ENCODE measurements around the gene NOX3. TPM values are rescaled to one million over a fixed set of nuclear protein-coding genes. Genes with fewer than 3 reads are reported as not detected.

The NOX3 gene
- total and polyA plus RNA-seq, 10 donors = 0.03 TPM; not detected in 8

- intact Hi-C loops (cut with DNase I; ENCODE audit: low total_unique reads) = no loop called here
- Histone ChIP-seq H3K4me1 (peaks cover 4 to 18% (median 10%) of the 10 kb centered on the region in 6 donors), H3K27ac (no peak overlapping the region), H3K9me3 (no peaks in the 10 kb centered on the region), H3K27me3 (replicated peaks in 1 of 7) (no peaks in the 10 kb centered on the region), H3K36me3 (no peaks in the 10 kb centered on the region), H3K4me3 (no peak overlapping the region)
- TF ChIP-seq POLR2A (IDR thresholded peaks at IDR 0.05) (no peak), POLR2AphosphoS5 (IDR thresholded peaks at IDR 0.05) (no peak)
- TF ChIP-seq, protein P1, sequence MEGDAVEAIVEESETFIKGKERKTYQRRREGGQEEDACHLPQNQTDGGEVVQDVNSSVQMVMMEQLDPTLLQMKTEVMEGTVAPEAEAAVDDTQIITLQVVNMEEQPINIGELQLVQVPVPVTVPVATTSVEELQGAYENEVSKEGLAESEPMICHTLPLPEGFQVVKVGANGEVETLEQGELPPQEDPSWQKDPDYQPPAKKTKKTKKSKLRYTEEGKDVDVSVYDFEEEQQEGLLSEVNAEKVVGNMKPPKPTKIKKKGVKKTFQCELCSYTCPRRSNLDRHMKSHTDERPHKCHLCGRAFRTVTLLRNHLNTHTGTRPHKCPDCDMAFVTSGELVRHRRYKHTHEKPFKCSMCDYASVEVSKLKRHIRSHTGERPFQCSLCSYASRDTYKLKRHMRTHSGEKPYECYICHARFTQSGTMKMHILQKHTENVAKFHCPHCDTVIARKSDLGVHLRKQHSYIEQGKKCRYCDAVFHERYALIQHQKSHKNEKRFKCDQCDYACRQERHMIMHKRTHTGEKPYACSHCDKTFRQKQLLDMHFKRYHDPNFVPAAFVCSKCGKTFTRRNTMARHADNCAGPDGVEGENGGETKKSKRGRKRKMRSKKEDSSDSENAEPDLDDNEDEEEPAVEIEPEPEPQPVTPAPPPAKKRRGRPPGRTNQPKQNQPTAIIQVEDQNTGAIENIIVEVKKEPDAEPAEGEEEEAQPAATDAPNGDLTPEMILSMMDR (IDR thresholded peaks at IDR 0.05 in 8 of 11, conservative IDR thresholded peaks at IDR 0.05 in 3 of 11) = no peak
- WGBS, 5 donors = 65 to 75% (median 70%) methylated on average over 3 of the region's 3 CpGs
- no peak for DNase-seq
Observed at GRCh38 chr6:155439376-155439775, 16.3 kb downstream of the NOX3 start.

DNA sequence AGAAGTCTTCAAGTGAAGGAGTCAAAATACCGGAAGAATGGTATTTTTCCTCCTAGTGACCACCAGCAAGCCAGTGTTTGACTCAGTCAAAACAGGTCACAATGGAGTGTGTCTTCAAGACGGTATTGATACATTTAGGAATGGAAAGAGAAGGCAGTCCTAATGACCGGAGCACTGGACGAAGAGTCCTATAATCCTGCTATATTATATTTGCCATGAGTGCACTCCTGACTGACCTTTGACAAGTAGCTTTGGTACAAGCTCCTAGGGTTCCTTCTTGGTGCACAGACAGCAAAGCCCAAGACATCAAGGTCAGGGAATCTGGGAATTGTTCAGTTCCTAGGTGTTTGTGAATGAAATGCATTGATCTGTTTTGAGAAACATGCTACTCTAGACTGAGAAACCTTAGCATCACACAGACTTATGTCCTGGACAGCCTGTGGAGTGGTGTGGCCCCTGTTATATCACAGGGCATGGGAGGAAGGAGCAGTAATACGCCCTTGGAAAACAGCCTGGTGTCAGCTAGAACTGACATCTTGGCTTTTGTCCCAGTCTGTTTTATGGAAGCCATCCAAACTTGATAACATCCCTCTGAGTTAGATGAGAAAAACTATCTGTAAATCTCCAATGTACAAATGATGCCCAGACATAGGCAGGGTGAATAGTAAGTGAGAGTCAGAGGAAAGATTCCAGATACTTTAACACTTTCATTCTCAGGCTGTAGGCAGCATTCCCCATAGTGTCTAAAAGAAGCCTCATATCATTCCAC, 18.5 kb downstream of the NOX3 start:
- no peaks in the 10 kb centered on the region for H3K9me3 ChIP-seq
- no peak for DNase-seq
- H3K27me3 ChIP-seq (replicated peaks in 1 of 7) = no peaks in the 10 kb centered on the region
- 51 to 71% (median 65%) methylated on average over 5 of the region's 5 CpGs for WGBS, 5 donors
- no peaks in the 10 kb centered on the region for H3K36me3 ChIP-seq
- TF ChIP-seq POLR2A (IDR thresholded peaks at IDR 0.05) = no peak
- TF ChIP-seq POLR2AphosphoS5 (IDR thresholded peaks at IDR 0.05) = peak in 1 of 3 donors; percentile 74
- intact Hi-C loops (cut with DNase I; ENCODE audit: low total_unique reads) = no loop called here
- peaks cover 4 to 18% (median 10%) of the 10 kb centered on the region in 6 donors for H3K4me1 ChIP-seq
- peak overlapping the region in 3 of 8 donors; percentile 23 to 51 (median 34) for H3K27ac ChIP-seq
- H3K4me3 ChIP-seq = no peak overlapping the region

GRCh38 chr6:155434829-155435423, 20.7 kb downstream of the NOX3 start:
- Histone ChIP-seq H3K36me3 (no peaks in the 10 kb centered on the region), H3K27ac (no peak overlapping the region), H3K27me3 (replicated peaks in 1 of 7) (no peaks in the 10 kb centered on the region), H3K4me1 (peaks cover 4 to 16% (median 10%) of the 10 kb centered on the region in 6 donors), H3K9me3 (no peaks in the 10 kb centered on the region), H3K4me3 (no peak overlapping the region)
- WGBS, 5 donors = 88 to 95% (median 94%) methylated on average over 13 of the region's 13 CpGs
- intact Hi-C loops (cut with DNase I; ENCODE audit: low total_unique reads) = no loop called here
- DNase-seq = no peak
- TF ChIP-seq POLR2A (IDR thresholded peaks at IDR 0.05) (no peak), POLR2AphosphoS5 (IDR thresholded peaks at IDR 0.05) (no peak)
- TF ChIP-seq, protein P1 (IDR thresholded peaks at IDR 0.05 in 8 of 11, conservative IDR thresholded peaks at IDR 0.05 in 3 of 11) = no peak

DNA sequence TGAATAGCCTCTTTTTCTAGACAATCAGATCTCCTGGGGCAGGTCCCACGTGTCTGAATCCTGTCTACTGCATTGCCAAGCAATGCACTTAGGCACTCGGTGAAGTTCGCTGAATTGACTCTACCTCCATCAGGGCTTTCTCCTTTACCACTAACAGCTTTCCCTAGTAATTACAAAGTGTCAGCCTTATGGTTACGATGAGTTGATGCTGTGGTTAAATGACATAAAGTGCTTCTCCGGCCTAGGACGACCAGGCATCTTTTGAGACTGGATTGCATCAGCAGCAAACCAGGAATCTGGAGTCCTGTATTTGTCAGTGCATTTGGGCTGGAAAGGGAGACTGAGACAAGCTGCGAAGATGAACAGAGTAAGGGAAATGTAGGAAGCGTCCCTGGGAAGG, 21.5 kb downstream of the NOX3 start:
- intact Hi-C loops (cut with DNase I; ENCODE audit: low total_unique reads) = no loop called here
- Histone ChIP-seq H3K9me3 (no peaks in the 10 kb centered on the region), H3K27ac (no peak overlapping the region), H3K4me3 (no peak overlapping the region), H3K4me1 (peaks cover 4 to 15% (median 10%) of the 10 kb centered on the region in 6 donors), H3K36me3 (no peaks in the 10 kb centered on the region), H3K27me3 (replicated peaks in 1 of 7) (no peaks in the 10 kb centered on the region)
- DNase-seq = no peak
- TF ChIP-seq POLR2A (IDR thresholded peaks at IDR 0.05) (no peak), POLR2AphosphoS5 (IDR thresholded peaks at IDR 0.05) (no peak)
- TF ChIP-seq, protein P1 (IDR thresholded peaks at IDR 0.05 in 8 of 11, conservative IDR thresholded peaks at IDR 0.05 in 3 of 11) = no peak
- WGBS, 5 donors = 91 to 96% (median 92%) methylated on average over 8 of the region's 8 CpGs
